Measurements from ENCODE around the gene KIF17. TPM values are rescaled to one million over a fixed set of nuclear protein-coding genes. Genes with fewer than 3 reads are reported as not detected.
A peak's percentile ranks its signal among the peaks of the same experiment; 100 is the strongest.

KIF17 gene
- total and polyA plus RNA-seq, 3 experiments from 2014 or later: not detected

DNA sequence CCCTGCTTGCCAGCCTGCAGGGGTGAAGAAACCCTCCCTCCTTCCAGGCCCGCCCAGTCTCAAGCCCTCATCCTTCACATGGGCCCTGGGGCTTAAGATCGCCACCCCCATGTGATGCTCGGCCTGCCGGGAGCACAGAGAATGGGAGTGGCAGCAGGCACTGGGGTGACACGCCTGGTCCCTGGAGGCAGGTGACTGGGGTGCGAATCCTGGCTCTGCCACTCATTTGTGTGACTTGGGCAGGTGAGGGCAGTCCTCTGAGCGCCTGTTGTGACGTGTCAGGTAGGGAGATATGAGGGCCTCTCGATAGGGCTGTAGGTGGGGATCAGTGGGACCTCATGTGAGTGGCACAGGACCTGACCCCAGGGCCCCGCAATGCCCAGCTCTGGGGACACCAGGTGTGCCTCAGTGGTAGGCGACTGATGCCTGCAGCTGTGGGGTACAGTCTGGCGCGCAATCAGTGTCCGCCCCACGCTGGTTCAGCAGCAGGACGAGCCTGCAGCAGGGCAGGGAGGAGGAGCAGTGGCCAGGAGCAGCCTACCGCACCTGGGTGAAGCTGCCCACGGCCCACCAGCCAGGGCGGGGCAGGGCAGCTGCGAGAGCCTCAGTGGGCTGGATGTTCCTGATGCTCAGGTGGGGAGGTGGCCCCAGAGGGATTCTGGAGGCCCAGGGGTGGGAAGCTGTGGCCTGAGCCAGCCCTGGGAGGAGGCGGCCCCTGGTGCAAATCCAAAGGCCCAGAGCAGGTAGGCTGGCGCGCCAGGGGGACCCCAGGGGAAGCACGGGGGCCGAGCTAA, 8.5 kb upstream of the KIF17 start:
- Mint-ChIP-seq H3K9me3 (no peaks in the 10 kb centered on the region), H3K4me3 (no peak overlapping the region), H3K4me1 (peaks cover 4 to 16% (median 5%) of the 10 kb centered on the region in 3 donors), H3K27me3 (peaks cover 0 to 5% of the 10 kb centered on the region in 2 donors), H3K36me3 (no peaks in the 10 kb centered on the region), H3K27ac (no peak overlapping the region)
- peak in 1 of 5 donors; percentile 29 for DNase-seq
- H3K27me3 ChIP-seq (ENCODE audit: insufficient read depth, low read length, poor library complexity, severe bottlenecking): peaks cover 7% of the 10 kb centered on the region
- H3K27ac ChIP-seq (ENCODE audit: low read depth, low read length): no peak overlapping the region
- no peaks in the 10 kb centered on the region for H3K4me1 ChIP-seq (ENCODE audit: insufficient read depth, low read length)
- POLR2A ChIA-PET: no interaction called here
- H3K36me3 ChIP-seq (ENCODE audit: insufficient read depth, low read length): no peaks in the 10 kb centered on the region
- CTCF ChIA-PET: no interaction called here
- no peaks in the 10 kb centered on the region for H3K9me3 ChIP-seq (ENCODE audit: low read length)
- H3K4me3 ChIP-seq (ENCODE audit: low read length): no peak overlapping the region

DNA sequence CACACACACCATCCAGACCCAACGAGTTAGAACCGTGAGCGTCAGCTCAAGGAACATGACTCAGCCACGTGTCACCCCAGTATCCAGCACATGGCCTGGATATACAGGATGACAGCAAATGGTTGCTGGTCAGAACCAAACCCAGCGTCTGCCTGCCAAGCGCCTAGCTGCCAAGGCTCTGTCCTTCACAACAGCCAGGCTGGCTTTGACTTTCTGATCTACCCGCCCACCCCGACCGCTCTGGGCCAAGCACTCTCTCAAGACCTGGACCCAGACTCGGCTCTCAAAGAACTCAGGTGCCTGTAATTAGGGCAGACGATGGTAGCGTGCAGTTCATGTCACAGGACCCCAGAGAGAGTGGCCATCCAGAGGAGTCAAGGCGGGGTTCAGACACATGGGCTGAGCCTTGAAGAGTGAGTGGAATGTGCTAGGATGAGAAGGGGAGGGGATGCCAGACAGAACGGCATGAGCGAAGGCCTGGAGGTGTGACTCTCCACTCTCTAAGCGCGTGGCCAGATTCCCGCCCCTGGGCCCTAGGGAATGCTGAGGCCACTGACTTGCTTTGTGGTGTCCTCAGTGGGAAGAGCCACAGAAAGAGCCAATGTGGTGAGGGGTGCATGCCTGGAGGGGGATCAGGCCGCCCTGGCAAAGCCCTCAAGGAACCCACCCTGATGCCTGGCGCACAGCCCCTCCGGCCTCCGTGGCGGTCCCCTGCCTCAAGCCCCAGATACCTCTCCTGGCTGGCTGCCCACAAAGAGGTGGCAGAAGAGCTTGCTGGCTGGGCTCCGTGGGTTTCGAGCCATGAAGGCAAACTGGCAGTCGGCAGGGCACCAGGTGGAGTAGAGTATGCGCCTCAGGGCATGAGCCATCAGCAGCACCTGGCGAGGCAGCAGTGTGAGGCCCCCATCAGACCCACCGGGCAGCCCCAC, 7.6 kb upstream of the KIF17 start:
- Mint-ChIP-seq H3K9me3 (no peaks in the 10 kb centered on the region), H3K4me1 (peaks cover 4 to 8% (median 4%) of the 10 kb centered on the region in 3 donors), H3K4me3 (no peak overlapping the region), H3K36me3 (no peaks in the 10 kb centered on the region), H3K27me3 (peaks cover 0 to 5% of the 10 kb centered on the region in 2 donors), H3K27ac (no peak overlapping the region)
- Histone ChIP-seq H3K4me1 (ENCODE audit: insufficient read depth, low read length) (no peaks in the 10 kb centered on the region), H3K27me3 (ENCODE audit: insufficient read depth, low read length, poor library complexity, severe bottlenecking) (no peaks in the 10 kb centered on the region), H3K36me3 (ENCODE audit: insufficient read depth, low read length) (no peaks in the 10 kb centered on the region), H3K9me3 (ENCODE audit: low read length) (no peaks in the 10 kb centered on the region), H3K4me3 (ENCODE audit: low read length) (no peak overlapping the region), H3K27ac (ENCODE audit: low read depth, low read length) (no peak overlapping the region)
- ChIA-PET POLR2A (no interaction called here), CTCF (interaction anchor here (1.2 kb wide), 1 partner anchor 29 kb away, joined by 4 read pairs; no protein-coding TSS in a partner anchor)
- DNase-seq: peak in 1 of 5 donors; percentile 39

DNA sequence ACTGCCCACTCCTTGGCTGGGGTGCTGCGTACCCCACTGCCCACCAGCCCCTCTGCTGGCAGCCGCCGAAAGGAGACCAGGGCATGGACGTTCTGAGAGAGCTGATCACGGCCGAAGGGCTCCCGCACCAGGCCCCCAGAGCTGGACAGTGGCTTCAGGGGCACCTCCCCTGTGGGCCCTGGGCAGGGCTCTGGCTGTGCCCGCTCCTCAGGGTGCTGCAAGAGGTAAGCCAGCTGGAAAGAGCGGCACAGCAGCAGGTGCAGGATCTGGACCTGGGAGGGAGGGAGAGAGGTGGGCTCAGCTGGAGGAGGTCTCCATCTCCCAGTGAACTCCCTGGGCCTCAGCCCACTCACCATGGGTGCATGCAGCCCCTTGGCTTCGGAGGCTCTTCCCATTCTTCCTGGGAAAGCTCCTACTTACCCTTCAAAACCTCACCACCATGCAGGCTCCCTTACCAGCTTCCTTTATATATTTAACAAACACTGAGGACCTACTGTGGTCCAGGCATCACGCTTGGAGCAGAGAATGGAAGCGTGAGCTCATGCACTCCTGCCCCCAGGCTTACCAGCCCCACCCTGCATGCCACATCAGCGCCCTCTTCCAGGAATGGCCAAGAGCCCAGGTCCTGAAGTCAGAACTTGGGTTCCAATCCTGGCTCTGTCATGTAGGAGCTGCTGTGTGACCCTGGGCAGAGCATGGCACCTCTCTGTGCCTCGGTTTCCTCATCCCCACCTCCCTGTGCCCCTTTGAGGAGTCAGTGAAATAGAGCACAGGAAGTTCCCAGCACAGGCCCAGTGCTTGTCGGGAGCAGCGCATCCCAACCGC, 6.8 kb upstream of the KIF17 start:
- H3K4me1 Mint-ChIP-seq: no peaks in the 10 kb centered on the region
- no peaks in the 10 kb centered on the region for H3K36me3 Mint-ChIP-seq
- Histone ChIP-seq H3K36me3 (ENCODE audit: insufficient read depth, low read length) (no peaks in the 10 kb centered on the region), H3K27me3 (ENCODE audit: insufficient read depth, low read length, poor library complexity, severe bottlenecking) (no peaks in the 10 kb centered on the region), H3K27ac (ENCODE audit: low read depth, low read length) (no peak overlapping the region), H3K9me3 (ENCODE audit: low read length) (no peaks in the 10 kb centered on the region), H3K4me3 (ENCODE audit: low read length) (no peak overlapping the region), H3K4me1 (ENCODE audit: insufficient read depth, low read length) (no peaks in the 10 kb centered on the region)
- DNase-seq: peak in 1 of 5 donors; percentile 22
- POLR2A ChIA-PET: no interaction called here
- H3K27me3 Mint-ChIP-seq: peaks cover 0 to 2% of the 10 kb centered on the region in 2 donors
- H3K27ac Mint-ChIP-seq: no peak overlapping the region
- CTCF ChIA-PET: interaction anchor here (1.2 kb wide), 1 partner anchor 28 kb away, joined by 4 read pairs; no protein-coding TSS in a partner anchor
- no peaks in the 10 kb centered on the region for H3K9me3 Mint-ChIP-seq
- no peak overlapping the region for H3K4me3 Mint-ChIP-seq

DNA sequence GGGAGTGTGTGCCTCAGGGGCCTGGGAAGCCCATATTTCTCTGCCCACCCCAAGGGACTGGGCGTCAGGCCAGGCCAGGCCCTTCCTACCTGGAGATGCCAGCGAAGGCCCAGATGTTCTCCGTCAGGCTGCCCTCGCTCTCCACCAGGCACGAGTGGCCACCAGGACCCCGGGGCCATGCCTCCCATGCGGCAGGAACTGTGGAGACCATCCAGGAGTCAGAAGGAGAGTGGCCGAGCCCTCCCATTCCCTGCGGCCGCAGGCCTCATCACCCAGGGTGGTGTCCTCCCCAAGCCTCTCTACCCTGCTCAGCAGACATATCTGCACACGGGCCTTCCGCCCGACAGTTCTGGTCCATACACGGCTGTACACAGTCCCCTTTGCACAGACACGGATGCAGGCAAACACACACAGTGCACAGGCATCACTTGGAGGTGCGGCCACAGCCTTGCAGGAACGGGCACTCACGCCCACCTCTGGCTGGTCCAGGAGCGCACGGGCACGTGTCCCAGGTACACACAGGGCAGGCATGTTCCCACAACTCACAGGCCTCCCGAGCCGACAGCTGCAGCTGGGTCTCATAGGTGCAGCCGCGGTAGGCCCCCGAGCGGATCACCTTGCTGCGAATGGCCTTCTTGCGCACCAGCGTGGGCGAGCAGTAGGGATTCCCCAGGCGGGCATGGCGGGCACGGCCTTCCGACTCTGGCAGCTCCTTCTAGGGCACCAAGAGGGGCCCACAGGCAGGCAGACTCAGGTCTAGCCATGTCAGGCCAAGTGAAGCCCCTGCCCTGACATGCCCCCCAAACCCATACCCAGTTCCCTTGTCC, 5.9 kb upstream of the KIF17 start:
- ChIA-PET CTCF (interaction anchor here (1.2 kb wide), 1 partner anchor 27 kb away, joined by 4 read pairs; no protein-coding TSS in a partner anchor), POLR2A (no interaction called here)
- H3K36me3 Mint-ChIP-seq: no peaks in the 10 kb centered on the region
- peaks cover 0 to 2% (median 0%) of the 10 kb centered on the region in 3 donors for H3K4me1 Mint-ChIP-seq
- H3K9me3 Mint-ChIP-seq: no peaks in the 10 kb centered on the region
- peak overlapping the region in 1 of 8 donors; percentile 84 for H3K27ac Mint-ChIP-seq
- H3K4me3 Mint-ChIP-seq: no peak overlapping the region
- Histone ChIP-seq H3K4me1 (ENCODE audit: insufficient read depth, low read length) (no peaks in the 10 kb centered on the region), H3K4me3 (ENCODE audit: low read length) (no peak overlapping the region), H3K9me3 (ENCODE audit: low read length) (no peaks in the 10 kb centered on the region), H3K36me3 (ENCODE audit: insufficient read depth, low read length) (no peaks in the 10 kb centered on the region), H3K27ac (ENCODE audit: low read depth, low read length) (no peak overlapping the region), H3K27me3 (ENCODE audit: insufficient read depth, low read length, poor library complexity, severe bottlenecking) (no peaks in the 10 kb centered on the region)
- peaks cover 2 to 5% of the 10 kb centered on the region in 2 donors for H3K27me3 Mint-ChIP-seq
- DNase-seq: peak in 1 of 5 donors; percentile 37

DNA sequence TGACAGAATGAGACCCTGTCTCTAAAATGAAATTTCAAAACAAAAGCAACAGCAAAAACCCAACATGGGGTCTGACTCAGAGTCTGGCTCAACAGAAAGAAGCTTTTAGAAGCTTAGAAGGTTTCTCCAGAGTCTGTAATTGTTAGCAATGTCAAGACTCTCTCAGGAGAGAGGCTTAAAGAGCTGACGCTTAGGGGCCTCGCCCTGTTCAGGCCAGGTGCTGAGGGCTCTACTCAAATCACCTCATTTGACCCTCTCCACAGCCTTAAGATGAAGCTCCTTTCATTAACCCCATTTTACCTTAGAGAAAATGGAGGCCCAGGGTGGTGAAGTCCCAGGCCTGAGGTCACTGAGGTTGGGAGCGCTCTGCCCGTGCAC, 5.3 kb upstream of the KIF17 start:
- Histone ChIP-seq H3K27ac (ENCODE audit: low read depth, low read length) (no peak overlapping the region), H3K4me3 (ENCODE audit: low read length) (no peak overlapping the region), H3K4me1 (ENCODE audit: insufficient read depth, low read length) (no peaks in the 10 kb centered on the region), H3K27me3 (ENCODE audit: insufficient read depth, low read length, poor library complexity, severe bottlenecking) (no peaks in the 10 kb centered on the region), H3K36me3 (ENCODE audit: insufficient read depth, low read length) (no peaks in the 10 kb centered on the region), H3K9me3 (ENCODE audit: low read length) (no peaks in the 10 kb centered on the region)
- no peaks in the 10 kb centered on the region for H3K9me3 Mint-ChIP-seq
- ChIA-PET CTCF (no interaction called here), POLR2A (no interaction called here)
- no peak for DNase-seq
- no peaks in the 10 kb centered on the region for H3K36me3 Mint-ChIP-seq
- no peak overlapping the region for H3K4me3 Mint-ChIP-seq
- no peak overlapping the region for H3K27ac Mint-ChIP-seq
- peaks cover 0 to 3% (median 2%) of the 10 kb centered on the region in 3 donors for H3K4me1 Mint-ChIP-seq
- peaks cover 6 to 10% of the 10 kb centered on the region in 2 donors for H3K27me3 Mint-ChIP-seq

DNA sequence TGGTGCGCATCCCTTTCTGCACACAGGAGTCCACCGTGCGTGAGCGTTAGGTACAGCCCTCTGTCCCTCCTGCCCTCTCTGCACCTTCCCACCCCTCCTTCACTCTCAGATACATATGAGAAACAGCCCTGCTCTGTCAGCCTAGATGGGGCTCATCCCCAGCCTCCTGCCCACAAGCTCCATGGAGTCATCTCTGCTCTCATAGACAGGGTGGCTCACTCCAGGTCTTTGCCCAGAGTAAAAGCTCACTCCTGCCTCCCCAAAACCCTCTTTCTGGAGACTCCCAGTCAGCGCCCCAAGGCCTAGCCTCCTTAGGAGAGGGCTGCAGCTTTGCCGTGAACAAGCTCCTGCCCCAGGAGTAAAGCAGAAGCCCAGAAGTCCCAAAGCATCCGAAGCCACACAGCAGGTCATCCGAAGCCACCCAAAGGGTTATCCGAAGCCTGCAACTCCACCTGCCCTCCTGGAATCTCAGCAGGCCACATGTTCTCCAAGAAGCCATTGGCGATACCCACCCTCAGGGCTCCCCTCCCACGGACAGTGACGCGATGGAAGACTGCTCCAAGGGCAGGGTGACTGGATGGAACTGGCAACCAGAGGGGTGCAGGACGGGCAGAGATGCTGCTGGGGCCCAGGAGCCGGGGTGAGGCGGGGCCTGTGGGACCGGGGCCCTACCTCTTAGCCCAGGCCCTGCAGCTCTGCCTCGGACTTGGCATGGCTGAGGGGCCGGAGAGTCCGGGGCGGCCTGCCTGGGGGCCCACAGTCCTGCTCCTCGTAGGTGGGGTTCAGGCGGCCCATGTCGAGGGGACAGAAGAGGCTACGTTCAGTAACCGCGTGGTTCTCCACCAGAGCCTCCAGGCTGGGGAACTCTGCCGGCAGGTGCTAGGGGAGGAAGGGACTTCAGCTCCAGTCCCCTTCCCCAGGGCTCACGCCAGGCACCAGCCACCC, 3.6 kb upstream of the KIF17 start:
- Mint-ChIP-seq H3K4me1 (peaks cover 0 to 12% (median 5%) of the 10 kb centered on the region in 3 donors), H3K27ac (peak overlapping the region in 1 of 8 donors; percentile 65), H3K27me3 (peaks cover 13 to 18% of the 10 kb centered on the region in 2 donors), H3K36me3 (no peaks in the 10 kb centered on the region), H3K9me3 (no peaks in the 10 kb centered on the region), H3K4me3 (peak overlapping the region in 1 of 7 donors; percentile 58)
- no peaks in the 10 kb centered on the region for H3K9me3 ChIP-seq (ENCODE audit: low read length)
- H3K27ac ChIP-seq (ENCODE audit: low read depth, low read length): no peak overlapping the region
- CTCF ChIA-PET: interaction anchor here (1.3 kb wide), 1 partner anchor 25 kb away, joined by 4 read pairs; no protein-coding TSS in a partner anchor
- peak in 1 of 5 donors; percentile 43 for DNase-seq
- H3K4me3 ChIP-seq (ENCODE audit: low read length): no peak overlapping the region
- no peaks in the 10 kb centered on the region for H3K4me1 ChIP-seq (ENCODE audit: insufficient read depth, low read length)
- POLR2A ChIA-PET: no interaction called here
- H3K27me3 ChIP-seq (ENCODE audit: insufficient read depth, low read length, poor library complexity, severe bottlenecking): no peaks in the 10 kb centered on the region
- H3K36me3 ChIP-seq (ENCODE audit: insufficient read depth, low read length): no peaks in the 10 kb centered on the region
